Activated T-cell treated with anti-CD3 and anti-CD28 coated beads, Interleukin-2, amount 50 U/mL, for 72 hours (primary cell): ENCODE results near the gene TDO2. TPM values are rescaled to one million over a fixed set of nuclear protein-coding genes. Genes with fewer than 3 reads are reported as not detected.
A peak's percentile ranks its signal among the peaks of the same experiment; 100 is the strongest.

Experiments used
- ATAC-seq, 2 donors: fragments of 150-1000 bp; cut with Tn5 transposase; replicated peaks in 1 of 2; 2 replicates each; pipeline ENCODE4 v1.10.0; 2021; ENCODE audit warnings: moderate library complexity in 2 of 2, mild to moderate bottlenecking in 1 of 2
- DNase-seq, 2 donors: peaks; one replicate each; pipeline ENCODE4 v3.0.0; 2021 to 2022; ENCODE audit warnings: mixed read lengths in 1 of 2
- H3K27ac Mint-ChIP-seq: one replicate; pipeline ENCODE4 v1.8.0; 2022; ENCODE audit warnings: mild to moderate bottlenecking, moderate library complexity, mixed read lengths
- H3K27me3 Mint-ChIP-seq: one replicate; pipeline ENCODE4 v1.8.0; 2022; ENCODE audit warnings: low read depth, mixed read lengths
- H3K36me3 Mint-ChIP-seq, 2 donors: one replicate each; pipeline ENCODE4 v1.8.0; 2022; ENCODE audit warnings: mixed read lengths in 2 of 2, mild to moderate bottlenecking in 1 of 2; ENCODE audit not compliant: insufficient read depth in 2 of 2
- H3K4me1 Mint-ChIP-seq: one replicate; pipeline ENCODE4 v1.8.0; 2022; ENCODE audit warnings: low read depth, mixed read lengths
- H3K4me3 Mint-ChIP-seq, 2 donors: one replicate each; pipeline ENCODE4 v1.8.0; 2022; ENCODE audit warnings: mild to moderate bottlenecking in 2 of 2, mixed read lengths in 2 of 2, moderate library complexity in 2 of 2
- H3K9me3 Mint-ChIP-seq, 2 donors: one replicate each; pipeline ENCODE4 v1.8.0; 2022; ENCODE audit warnings: mixed read lengths in 2 of 2
- total RNA-seq, 2 donors: library from RNA; stranded (reverse); gene quantifications; one replicate each; pipeline ENCODE4 v1.2.3, GENCODE V29; 2022

The TDO2 gene
- total RNA-seq, result under 1 TPM in 1 of 2 donors, not detected in 1; 0.21 TPM

- Mint-ChIP-seq H3K4me3 (no peak within 1 kb of the TSS), H3K27ac (no peak within 1 kb of the TSS), H3K4me1 (peaks cover 7% of the 10 kb centered on the region), H3K9me3 (no peaks in the 10 kb centered on the region), H3K27me3 (peaks cover 5% of the 10 kb centered on the region), H3K36me3 (no peaks in the 10 kb centered on the region)
- ATAC-seq (no peak), DNase-seq (no peak)
Measured at GRCh38 chr4:155903453-155903852, at the start of gene TDO2. Gene TDO2, plus strand, starts transcription at chr4:155903696. Its CDS starts 63 bp downstream, at chr4:155903759.

GRCh38 chr4:155854582-155855226 is 48.8 kb upstream of the TDO2 start:
- no peak overlapping the region for H3K4me3 Mint-ChIP-seq
- H3K27ac Mint-ChIP-seq, result no peak overlapping the region
- peaks cover 6% of the 10 kb centered on the region for H3K27me3 Mint-ChIP-seq
- H3K36me3 Mint-ChIP-seq, result no peaks in the 10 kb centered on the region
- H3K9me3 Mint-ChIP-seq, result no peaks in the 10 kb centered on the region
- ATAC-seq (no peak), DNase-seq (no peak)
- no peaks in the 10 kb centered on the region for H3K4me1 Mint-ChIP-seq

- DNase-seq (no peak), ATAC-seq (no peak)
- Mint-ChIP-seq H3K9me3 (no peaks in the 10 kb centered on the region), H3K36me3 (no peaks in the 10 kb centered on the region), H3K4me3 (no peak overlapping the region), H3K4me1 (no peaks in the 10 kb centered on the region), H3K27ac (no peak overlapping the region), H3K27me3 (peaks cover 6% of the 10 kb centered on the region)
Measured at GRCh38 chr4:155855897-155856296, 47.6 kb upstream of the TDO2 start.

GRCh38 chr4:155866177-155866576 is 37.3 kb upstream of the TDO2 start, which contains the start of gene ASIC5:
Gene ASIC5, minus strand, starts transcription at chr4:155866277. Its CDS starts 51 bp downstream, at chr4:155866226.
- no peak for ATAC-seq
- DNase-seq, result no peak
- H3K4me1 Mint-ChIP-seq, result peaks cover 4% of the 10 kb centered on the region
- no peak within 1 kb of the TSS for H3K27ac Mint-ChIP-seq
- H3K9me3 Mint-ChIP-seq, result peaks cover 0 to 3% of the 10 kb centered on the region in 2 donors
- no peaks in the 10 kb centered on the region for H3K36me3 Mint-ChIP-seq
- H3K27me3 Mint-ChIP-seq, result peaks cover 14% of the 10 kb centered on the region
- H3K4me3 Mint-ChIP-seq, result no peak within 1 kb of the TSS

GRCh38 chr4:155875878-155876277 is 27.6 kb upstream of the TDO2 start:
- Mint-ChIP-seq H3K36me3 (no peaks in the 10 kb centered on the region), H3K27ac (no peak overlapping the region), H3K4me3 (no peak overlapping the region), H3K9me3 (peaks cover 0 to 2% of the 10 kb centered on the region in 2 donors), H3K4me1 (no peaks in the 10 kb centered on the region), H3K27me3 (peaks cover 12% of the 10 kb centered on the region)
- DNase-seq (no peak), ATAC-seq (no peak)

GRCh38 chr4:155877971-155878370 is 25.5 kb upstream of the TDO2 start:
- Mint-ChIP-seq H3K4me3 (no peak overlapping the region), H3K9me3 (peaks cover 0 to 5% of the 10 kb centered on the region in 2 donors), H3K4me1 (no peaks in the 10 kb centered on the region), H3K27me3 (peaks cover 6% of the 10 kb centered on the region), H3K27ac (no peak overlapping the region), H3K36me3 (no peaks in the 10 kb centered on the region)
- ATAC-seq (no peak), DNase-seq (no peak)

GRCh38 chr4:155878611-155879010 is 24.9 kb upstream of the TDO2 start:
- ATAC-seq (peak in 1 of 2 donors; percentile 35), DNase-seq (peak; percentile 1 to 4)
- H3K4me1 Mint-ChIP-seq, result no peaks in the 10 kb centered on the region
- no peak overlapping the region for H3K4me3 Mint-ChIP-seq
- H3K27me3 Mint-ChIP-seq, result peaks cover 6% of the 10 kb centered on the region
- no peak overlapping the region for H3K27ac Mint-ChIP-seq
- H3K9me3 Mint-ChIP-seq, result peaks cover 0 to 5% of the 10 kb centered on the region in 2 donors
- no peaks in the 10 kb centered on the region for H3K36me3 Mint-ChIP-seq

GRCh38 chr4:155879767-155880166 is 23.7 kb upstream of the TDO2 start:
- no peak overlapping the region for H3K4me3 Mint-ChIP-seq
- no peaks in the 10 kb centered on the region for H3K4me1 Mint-ChIP-seq
- no peaks in the 10 kb centered on the region for H3K36me3 Mint-ChIP-seq
- peaks cover 2 to 5% of the 10 kb centered on the region in 2 donors for H3K9me3 Mint-ChIP-seq
- H3K27ac Mint-ChIP-seq, result no peak overlapping the region
- H3K27me3 Mint-ChIP-seq, result peaks cover 12% of the 10 kb centered on the region
- DNase-seq, result no peak
- ATAC-seq, result no peak

GRCh38 chr4:155881555-155881954 is 21.9 kb upstream of the TDO2 start:
- Mint-ChIP-seq H3K27me3 (peaks cover 6% of the 10 kb centered on the region), H3K36me3 (no peaks in the 10 kb centered on the region), H3K4me3 (no peak overlapping the region), H3K9me3 (peaks cover 2 to 5% of the 10 kb centered on the region in 2 donors), H3K27ac (no peak overlapping the region), H3K4me1 (no peaks in the 10 kb centered on the region)
- ATAC-seq (no peak), DNase-seq (no peak)

- H3K4me3 Mint-ChIP-seq, result no peak overlapping the region
- H3K4me1 Mint-ChIP-seq, result no peaks in the 10 kb centered on the region
- no peaks in the 10 kb centered on the region for H3K36me3 Mint-ChIP-seq
- no peak overlapping the region for H3K27ac Mint-ChIP-seq
- DNase-seq (no peak), ATAC-seq (no peak)
- peaks cover 2 to 5% of the 10 kb centered on the region in 2 donors for H3K9me3 Mint-ChIP-seq
- H3K27me3 Mint-ChIP-seq, result peaks cover 6% of the 10 kb centered on the region
Measured at GRCh38 chr4:155883895-155884294, 19.6 kb upstream of the TDO2 start.

- no peak for DNase-seq
- no peak overlapping the region for H3K4me3 Mint-ChIP-seq
- no peaks in the 10 kb centered on the region for H3K4me1 Mint-ChIP-seq
- no peak overlapping the region for H3K27ac Mint-ChIP-seq
- H3K9me3 Mint-ChIP-seq, result peaks cover 2% of the 10 kb centered on the region in 2 donors
- H3K27me3 Mint-ChIP-seq, result peaks cover 8% of the 10 kb centered on the region
- no peaks in the 10 kb centered on the region for H3K36me3 Mint-ChIP-seq
- no peak for ATAC-seq
Measured at GRCh38 chr4:155885666-155886065, 17.8 kb upstream of the TDO2 start.

- Mint-ChIP-seq H3K27me3 (peaks cover 18% of the 10 kb centered on the region), H3K36me3 (peaks cover 0 to 2% of the 10 kb centered on the region in 2 donors), H3K4me3 (no peak overlapping the region), H3K4me1 (no peaks in the 10 kb centered on the region), H3K27ac (no peak overlapping the region), H3K9me3 (peaks cover 2 to 4% of the 10 kb centered on the region in 2 donors)
- no peak for DNase-seq
- ATAC-seq, result no peak
Measured at GRCh38 chr4:155887045-155887444, 16.5 kb upstream of the TDO2 start.

- peaks cover 0 to 3% of the 10 kb centered on the region in 2 donors for H3K36me3 Mint-ChIP-seq
- H3K9me3 Mint-ChIP-seq, result peaks cover 2 to 6% of the 10 kb centered on the region in 2 donors
- peaks cover 25% of the 10 kb centered on the region for H3K27me3 Mint-ChIP-seq
- no peak for DNase-seq
- no peaks in the 10 kb centered on the region for H3K4me1 Mint-ChIP-seq
- H3K4me3 Mint-ChIP-seq, result no peak overlapping the region
- ATAC-seq, result no peak
- H3K27ac Mint-ChIP-seq, result no peak overlapping the region
Measured at GRCh38 chr4:155887847-155888570, 15.5 kb upstream of the TDO2 start.
